ENCODE data around the gene C2CD2. TPM values are rescaled to one million over a fixed set of nuclear protein-coding genes. Genes with fewer than 3 reads are reported as not detected.

Gene C2CD2
- total and polyA plus RNA-seq, 2 experiments from 2014 or later: 4.5 to 16.2 TPM

- TF ChIP-seq ZNF462 (CRISPR knock-in tag; IDR thresholded peaks at IDR 0.05): no peak
- TF ChIP-seq, protein P1, sequence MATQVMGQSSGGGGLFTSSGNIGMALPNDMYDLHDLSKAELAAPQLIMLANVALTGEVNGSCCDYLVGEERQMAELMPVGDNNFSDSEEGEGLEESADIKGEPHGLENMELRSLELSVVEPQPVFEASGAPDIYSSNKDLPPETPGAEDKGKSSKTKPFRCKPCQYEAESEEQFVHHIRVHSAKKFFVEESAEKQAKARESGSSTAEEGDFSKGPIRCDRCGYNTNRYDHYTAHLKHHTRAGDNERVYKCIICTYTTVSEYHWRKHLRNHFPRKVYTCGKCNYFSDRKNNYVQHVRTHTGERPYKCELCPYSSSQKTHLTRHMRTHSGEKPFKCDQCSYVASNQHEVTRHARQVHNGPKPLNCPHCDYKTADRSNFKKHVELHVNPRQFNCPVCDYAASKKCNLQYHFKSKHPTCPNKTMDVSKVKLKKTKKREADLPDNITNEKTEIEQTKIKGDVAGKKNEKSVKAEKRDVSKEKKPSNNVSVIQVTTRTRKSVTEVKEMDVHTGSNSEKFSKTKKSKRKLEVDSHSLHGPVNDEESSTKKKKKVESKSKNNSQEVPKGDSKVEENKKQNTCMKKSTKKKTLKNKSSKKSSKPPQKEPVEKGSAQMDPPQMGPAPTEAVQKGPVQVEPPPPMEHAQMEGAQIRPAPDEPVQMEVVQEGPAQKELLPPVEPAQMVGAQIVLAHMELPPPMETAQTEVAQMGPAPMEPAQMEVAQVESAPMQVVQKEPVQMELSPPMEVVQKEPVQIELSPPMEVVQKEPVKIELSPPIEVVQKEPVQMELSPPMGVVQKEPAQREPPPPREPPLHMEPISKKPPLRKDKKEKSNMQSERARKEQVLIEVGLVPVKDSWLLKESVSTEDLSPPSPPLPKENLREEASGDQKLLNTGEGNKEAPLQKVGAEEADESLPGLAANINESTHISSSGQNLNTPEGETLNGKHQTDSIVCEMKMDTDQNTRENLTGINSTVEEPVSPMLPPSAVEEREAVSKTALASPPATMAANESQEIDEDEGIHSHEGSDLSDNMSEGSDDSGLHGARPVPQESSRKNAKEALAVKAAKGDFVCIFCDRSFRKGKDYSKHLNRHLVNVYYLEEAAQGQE (IDR thresholded peaks at IDR 0.05; ENCODE audit: unreplicated experiment): no peak
These were observed 3.3 kb upstream of the C2CD2 start (continued) for GRCh38 chr21:41956926-41957729.

- peaks cover 23% of the 10 kb centered on the region for H3K27me3 Mint-ChIP-seq (ENCODE audit: insufficient read depth, low read depth, poor library complexity)
- no peaks in the 10 kb centered on the region for H3K9me3 Mint-ChIP-seq
- DNase-seq (ENCODE audit: low spot score): no peak
- no peak overlapping the region for H2AFZ ChIP-seq
- peaks cover 10% of the 10 kb centered on the region; the same call in 1 of the 2 replicates for H4K20me1 ChIP-seq (replicated peaks; ENCODE audit: insufficient read depth)
- H3K79me2 ChIP-seq (replicated peaks; ENCODE audit: insufficient read depth): peaks cover 8% of the 10 kb centered on the region
- no peaks in the 10 kb centered on the region for H3K36me3 ChIP-seq (ENCODE audit: insufficient read depth)
- peaks cover 15% of the 10 kb centered on the region for H3K27me3 ChIP-seq (ENCODE audit: insufficient read depth)
- H3K27ac Mint-ChIP-seq: no peak overlapping the region
- H3K4me3 Mint-ChIP-seq: no peak overlapping the region
- no peak overlapping the region for H3K4me2 ChIP-seq
- no peaks in the 10 kb centered on the region for H3K9me2 ChIP-seq (ENCODE audit: insufficient read depth)
- H3K4me3 ChIP-seq: no peak overlapping the region
- H3K4me1 ChIP-seq (ENCODE audit: insufficient read depth): peaks cover 22% of the 10 kb centered on the region
- 0 out of 2 replicates have a peak, but pooled peaks cover 6% of the 10 kb centered on the region for H3F3A ChIP-seq (replicated peaks; ENCODE audit: low read depth)
- H3K36me3 Mint-ChIP-seq (ENCODE audit: low read depth): peaks cover 4% of the 10 kb centered on the region; the same call in 2 of the 3 replicates
- peaks cover 33% of the 10 kb centered on the region for H3K4me1 Mint-ChIP-seq
- ATAC-seq: no peak
- H3K27ac ChIP-seq (ENCODE audit: low read depth): no peak overlapping the region
- TF ChIP-seq STAT1 (IDR thresholded peaks at IDR 0.05; ENCODE audit: unreplicated experiment) (no peak), ZNF331 (CRISPR knock-in tag; IDR thresholded peaks at IDR 0.05; ENCODE audit: low read depth) (no peak), NANOG (IDR thresholded peaks at IDR 0.05; ENCODE audit: borderline replicate concordance) (no peak), CREB1 (CRISPR knock-in tag; IDR thresholded peaks at IDR 0.05; ENCODE audit: low read depth) (no peak), CTCF (conservative IDR thresholded peaks at IDR 0.05; ENCODE audit: low read depth in 2 of 2) (no peak)
These were observed 1.7 kb upstream of the C2CD2 start for GRCh38 chr21:41955516-41955915.
